Liver (tissue), 9 donors: ENCODE measurements around the gene CCDC138. TPM values are rescaled to one million over a fixed set of nuclear protein-coding genes. Genes with fewer than 3 reads are reported as not detected.

ENCODE experiments used
- DNase-seq: peaks from one replicate; pipeline ENCODE4 v3.0.0-alpha.2; 2017; ENCODE audit warnings: low spot score
- H3K27ac ChIP-seq, 2 donors: one replicate each; pipeline ENCODE4 v1.7.0; 2013; ENCODE audit warnings: inconsistent platforms in 2 of 2, low read length in 2 of 2, control low read depth in 1 of 2, low read depth in 1 of 2, mild to moderate bottlenecking in 1 of 2
- H3K27me3 ChIP-seq, 4 donors: one replicate each; pipeline versions ENCODE4 v1.6.1 to v1.7.0; 2013; ENCODE audit warnings: low read length in 3 of 4, inconsistent platforms in 1 of 4, mild to moderate bottlenecking in 1 of 4, moderate library complexity in 1 of 4; ENCODE audit not compliant: control insufficient read depth in 4 of 4, insufficient read depth in 4 of 4
- H3K36me3 ChIP-seq, 4 donors: one replicate each; pipeline versions ENCODE4 v1.6.1 to v1.7.0; 2013; ENCODE audit warnings: low read length in 3 of 4, mild to moderate bottlenecking in 3 of 4, low read depth in 1 of 4, moderate library complexity in 1 of 4; ENCODE audit not compliant: control insufficient read depth in 4 of 4, insufficient read depth in 3 of 4
- H3K4me1 ChIP-seq, 4 donors: one replicate each; pipeline versions ENCODE4 v1.6.1 to v1.7.0; 2013; ENCODE audit warnings: low read length in 3 of 4, mild to moderate bottlenecking in 3 of 4, moderate library complexity in 1 of 4; ENCODE audit not compliant: control insufficient read depth in 4 of 4, insufficient read depth in 4 of 4
- H3K4me3 ChIP-seq, 3 donors: one replicate each; pipeline versions ENCODE4 v1.6.1 to v1.7.0; 2013; ENCODE audit warnings: low read length in 3 of 3, control low read depth in 1 of 3, low read depth in 1 of 3, mild to moderate bottlenecking in 1 of 3
- H3K9ac ChIP-seq, 2 donors: one replicate each; pipeline ENCODE4 v1.7.0; 2013; ENCODE audit warnings: low read length in 2 of 2, mild to moderate bottlenecking in 2 of 2, moderate library complexity in 2 of 2, control low read depth in 1 of 2, low read depth in 1 of 2
- H3K9me3 ChIP-seq, 4 donors: one replicate each; pipeline versions ENCODE4 v1.6.1 to v1.7.0; 2013; ENCODE audit warnings: low read length in 3 of 4; ENCODE audit not compliant: control insufficient read depth in 4 of 4
- EGR1 ChIP-seq, 2 donors: IDR thresholded peaks; 2 replicates each; pipeline ENCODE4 v1.6.1; 2016 to 2018; ENCODE audit warnings: antibody characterized with exemption in 2 of 2, low read depth in 2 of 2
- FOXA1 ChIP-seq: IDR thresholded peaks from 2 replicates; pipeline ENCODE4 v1.6.1; 2016; ENCODE audit warnings: antibody characterized with exemption
- GABPA ChIP-seq, 2 donors: IDR thresholded peaks in 1 of 2; conservative IDR thresholded peaks in 1 of 2; 2 replicates each; pipeline ENCODE4 v1.6.1; 2016; ENCODE audit warnings: antibody characterized with exemption in 2 of 2, mild to moderate bottlenecking in 1 of 2, moderate library complexity in 1 of 2
- HNF4A ChIP-seq, 2 donors: conservative IDR thresholded peaks; 2 replicates each; pipeline ENCODE4 v1.6.1; 2016; ENCODE audit warnings: antibody characterized with exemption in 2 of 2, mild to moderate bottlenecking in 2 of 2
- JUND ChIP-seq, 2 donors: IDR thresholded peaks; 2 replicates each; pipeline ENCODE4 v1.6.1; 2016; ENCODE audit warnings: antibody characterized with exemption in 2 of 2
- MAX ChIP-seq: IDR thresholded peaks from 2 replicates; pipeline ENCODE4 v1.6.1; 2016; ENCODE audit warnings: antibody characterized with exemption
- NR2F2 ChIP-seq: IDR thresholded peaks from 2 replicates; pipeline ENCODE4 v1.6.1; 2016; ENCODE audit warnings: antibody characterized with exemption
- RAD21 ChIP-seq, 2 donors: IDR thresholded peaks; 2 replicates each; pipeline ENCODE4 v1.6.1; 2016; ENCODE audit warnings: antibody characterized with exemption in 2 of 2, mild to moderate bottlenecking in 2 of 2
- RXRA ChIP-seq, 2 donors: IDR thresholded peaks; 2 replicates each; pipeline ENCODE4 v1.6.1; 2017 to 2018; ENCODE audit warnings: antibody characterized with exemption in 2 of 2, mild to moderate bottlenecking in 1 of 2
- SP1 ChIP-seq: IDR thresholded peaks from 2 replicates; pipeline ENCODE4 v1.6.1; 2018; ENCODE audit warnings: antibody characterized with exemption, mild to moderate bottlenecking
- TAF1 ChIP-seq: conservative IDR thresholded peaks from 2 replicates; pipeline ENCODE4 v1.6.1; 2016; ENCODE audit warnings: antibody characterized with exemption, mild to moderate bottlenecking
- YY1 ChIP-seq: IDR thresholded peaks from 2 replicates; pipeline ENCODE4 v1.6.1; 2016; ENCODE audit warnings: antibody characterized with exemption, mild to moderate bottlenecking
- ZBTB33 ChIP-seq: IDR thresholded peaks from 2 replicates; pipeline ENCODE4 v1.6.1; 2016; ENCODE audit warnings: antibody characterized with exemption
- WGBS: extraction: QIAGEN DNeasy Blood & Tissue Kit; methylation state at CpG from one replicate; pipeline ENCODE4 v1.1.7; 2013; 5-methylcytosine and 5-hydroxymethylcytosine counted together
- polyA plus RNA-seq, 2 donors: library from polyadenylated mRNA; stranded (reverse) in 1 of 2; unstranded in 1 of 2; fragments of 200-250 nt in 1 of 2; fragments of >200 nt in 1 of 2; fragmentation: Nextera tagmentation in 1 of 2; extraction: Ambion mirVana in 1 of 2; gene quantifications; one replicate each; pipeline versions ENCODE4 v1.2.1 to v1.2.3, GENCODE V29; 2013 to 2015
- total RNA-seq, 2 donors: library from RNA; depleted of rRNA; stranded (reverse); fragments of >200 nt; gene quantifications; one replicate each; pipeline ENCODE4 v1.2.3, GENCODE V29; 2014
- TF ChIP-seq, protein P1 (sequence below): IDR thresholded peaks from 2 replicates; pipeline ENCODE4 v1.6.1; 2016; ENCODE audit warnings: antibody characterized with exemption, mild to moderate bottlenecking
- TF ChIP-seq, protein P2 (sequence below): IDR thresholded peaks from 2 replicates; pipeline ENCODE4 v1.6.1; 2016; ENCODE audit warnings: antibody characterized with exemption
- TF ChIP-seq, protein P3 (sequence below): fragments of 150-350 bp; IDR thresholded peaks from 2 replicates; pipeline ENCODE4 v1.5.1; 2017; ENCODE audit warnings: improper control_type of control experiment, low read depth, low read length; ENCODE audit not compliant: missing input control
- donor health status: healthy.
- donor health status: healthy.
- donor health status: healthy.
- donor health status: healthy.
- donor health status: healthy.

CCDC138 gene
- total and polyA plus RNA-seq, 4 donors, result 0.76 to 5.0 (median 2.7) TPM

- H3K4me1 ChIP-seq, result peaks cover 0 to 7% (median 0%) of the 10 kb centered on the region in 4 donors
- H3K27ac ChIP-seq, result no peak overlapping the region
- H3K27me3 ChIP-seq, result no peaks in the 10 kb centered on the region
- DNase-seq, result no peak
- H3K9me3 ChIP-seq, result no peaks in the 10 kb centered on the region
- H3K36me3 ChIP-seq, result peaks cover 0 to 2% (median 0%) of the 10 kb centered on the region in 4 donors
- WGBS, result 28% methylated on average over 1 of the region's 1 CpG
- H3K4me3 ChIP-seq, result no peak overlapping the region
- no peak for TF ChIP-seq GABPA (IDR thresholded peaks at IDR 0.05 in 1 of 2, conservative IDR thresholded peaks at IDR 0.05 in 1 of 2)
- TF ChIP-seq TAF1, result no peak
- no peak for TF ChIP-seq RXRA (IDR thresholded peaks at IDR 0.05)
- H3K9ac ChIP-seq, result no peak overlapping the region
Measured at GRCh38 chr2:108847000-108847399, 60.4 kb downstream of the CCDC138 start.

- H3K4me3 ChIP-seq, result no peak overlapping the region
- H3K4me1 ChIP-seq, result no peaks in the 10 kb centered on the region
- no peak overlapping the region for H3K9ac ChIP-seq
- no peaks in the 10 kb centered on the region for H3K27me3 ChIP-seq
- no peak for DNase-seq
- H3K9me3 ChIP-seq, result no peaks in the 10 kb centered on the region
- 98% methylated on average over 3 of the region's 3 CpGs for WGBS
- H3K27ac ChIP-seq, result no peak overlapping the region
- peaks cover 0 to 2% (median 0%) of the 10 kb centered on the region in 4 donors for H3K36me3 ChIP-seq
- TF ChIP-seq, protein P1, sequence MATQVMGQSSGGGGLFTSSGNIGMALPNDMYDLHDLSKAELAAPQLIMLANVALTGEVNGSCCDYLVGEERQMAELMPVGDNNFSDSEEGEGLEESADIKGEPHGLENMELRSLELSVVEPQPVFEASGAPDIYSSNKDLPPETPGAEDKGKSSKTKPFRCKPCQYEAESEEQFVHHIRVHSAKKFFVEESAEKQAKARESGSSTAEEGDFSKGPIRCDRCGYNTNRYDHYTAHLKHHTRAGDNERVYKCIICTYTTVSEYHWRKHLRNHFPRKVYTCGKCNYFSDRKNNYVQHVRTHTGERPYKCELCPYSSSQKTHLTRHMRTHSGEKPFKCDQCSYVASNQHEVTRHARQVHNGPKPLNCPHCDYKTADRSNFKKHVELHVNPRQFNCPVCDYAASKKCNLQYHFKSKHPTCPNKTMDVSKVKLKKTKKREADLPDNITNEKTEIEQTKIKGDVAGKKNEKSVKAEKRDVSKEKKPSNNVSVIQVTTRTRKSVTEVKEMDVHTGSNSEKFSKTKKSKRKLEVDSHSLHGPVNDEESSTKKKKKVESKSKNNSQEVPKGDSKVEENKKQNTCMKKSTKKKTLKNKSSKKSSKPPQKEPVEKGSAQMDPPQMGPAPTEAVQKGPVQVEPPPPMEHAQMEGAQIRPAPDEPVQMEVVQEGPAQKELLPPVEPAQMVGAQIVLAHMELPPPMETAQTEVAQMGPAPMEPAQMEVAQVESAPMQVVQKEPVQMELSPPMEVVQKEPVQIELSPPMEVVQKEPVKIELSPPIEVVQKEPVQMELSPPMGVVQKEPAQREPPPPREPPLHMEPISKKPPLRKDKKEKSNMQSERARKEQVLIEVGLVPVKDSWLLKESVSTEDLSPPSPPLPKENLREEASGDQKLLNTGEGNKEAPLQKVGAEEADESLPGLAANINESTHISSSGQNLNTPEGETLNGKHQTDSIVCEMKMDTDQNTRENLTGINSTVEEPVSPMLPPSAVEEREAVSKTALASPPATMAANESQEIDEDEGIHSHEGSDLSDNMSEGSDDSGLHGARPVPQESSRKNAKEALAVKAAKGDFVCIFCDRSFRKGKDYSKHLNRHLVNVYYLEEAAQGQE, result no peak
- TF ChIP-seq YY1 (no peak), RAD21 (IDR thresholded peaks at IDR 0.05) (no peak), HNF4A (conservative IDR thresholded peaks at IDR 0.05) (no peak), JUND (IDR thresholded peaks at IDR 0.05) (no peak), ZBTB33 (no peak), RXRA (IDR thresholded peaks at IDR 0.05) (no peak), SP1 (no peak), EGR1 (IDR thresholded peaks at IDR 0.05; ENCODE audit: low read depth in 2 of 2) (no peak), NR2F2 (no peak), MAX (no peak), FOXA1 (no peak)
- TF ChIP-seq, protein P2, sequence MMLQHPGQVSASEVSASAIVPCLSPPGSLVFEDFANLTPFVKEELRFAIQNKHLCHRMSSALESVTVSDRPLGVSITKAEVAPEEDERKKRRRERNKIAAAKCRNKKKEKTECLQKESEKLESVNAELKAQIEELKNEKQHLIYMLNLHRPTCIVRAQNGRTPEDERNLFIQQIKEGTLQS, result no peak
- TF ChIP-seq, protein P3, sequence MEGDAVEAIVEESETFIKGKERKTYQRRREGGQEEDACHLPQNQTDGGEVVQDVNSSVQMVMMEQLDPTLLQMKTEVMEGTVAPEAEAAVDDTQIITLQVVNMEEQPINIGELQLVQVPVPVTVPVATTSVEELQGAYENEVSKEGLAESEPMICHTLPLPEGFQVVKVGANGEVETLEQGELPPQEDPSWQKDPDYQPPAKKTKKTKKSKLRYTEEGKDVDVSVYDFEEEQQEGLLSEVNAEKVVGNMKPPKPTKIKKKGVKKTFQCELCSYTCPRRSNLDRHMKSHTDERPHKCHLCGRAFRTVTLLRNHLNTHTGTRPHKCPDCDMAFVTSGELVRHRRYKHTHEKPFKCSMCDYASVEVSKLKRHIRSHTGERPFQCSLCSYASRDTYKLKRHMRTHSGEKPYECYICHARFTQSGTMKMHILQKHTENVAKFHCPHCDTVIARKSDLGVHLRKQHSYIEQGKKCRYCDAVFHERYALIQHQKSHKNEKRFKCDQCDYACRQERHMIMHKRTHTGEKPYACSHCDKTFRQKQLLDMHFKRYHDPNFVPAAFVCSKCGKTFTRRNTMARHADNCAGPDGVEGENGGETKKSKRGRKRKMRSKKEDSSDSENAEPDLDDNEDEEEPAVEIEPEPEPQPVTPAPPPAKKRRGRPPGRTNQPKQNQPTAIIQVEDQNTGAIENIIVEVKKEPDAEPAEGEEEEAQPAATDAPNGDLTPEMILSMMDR, result no peak
Measured at GRCh38 chr2:108852375-108852774, 65.8 kb downstream of the CCDC138 start.
